Left lung (tissue), 10 donors: Measurements from ENCODE around the gene HPS4. TPM values are rescaled to one million over a fixed set of nuclear protein-coding genes. Genes with fewer than 3 reads are reported as not detected.

Experiments
- ATAC-seq: fragments of 200-7000 bp; cut with Tn5 transposase; one replicate; pipeline ENCODE4 v1.9.1; 2020; ENCODE audit warnings: moderate library complexity
- DNase-seq, 4 donors: peaks; one replicate each; pipeline ENCODE4 v3.0.0-alpha.2; 2013 to 2020
- H3K27ac ChIP-seq, 2 donors: fragments of 200-600 bp; sonication (generic) in 1 of 2; one replicate each; pipeline versions ENCODE4 v1.5.0 to v1.8.0; 2020 to 2021
- H3K27me3 ChIP-seq, 2 donors: fragments of 200-600 bp; sonication (generic) in 1 of 2; one replicate each; pipeline versions ENCODE4 v1.5.0 to v1.8.0; 2020 to 2021
- H3K36me3 ChIP-seq, 2 donors: fragments of 200-600 bp; sonication (generic) in 1 of 2; one replicate each; pipeline versions ENCODE4 v1.5.0 to v1.8.0; 2020 to 2021
- H3K4me1 ChIP-seq, 2 donors: fragments of 200-600 bp; one replicate each; pipeline ENCODE4 v1.8.0; 2021
- H3K4me3 ChIP-seq, 2 donors: fragments of 200-600 bp; sonication (generic) in 1 of 2; one replicate each; pipeline versions ENCODE4 v1.5.0 to v1.8.0; 2020 to 2021; ENCODE audit warnings: mild to moderate bottlenecking in 1 of 2
- H3K9me3 ChIP-seq, 2 donors: fragments of 200-600 bp; sonication (generic) in 1 of 2; one replicate each; pipeline versions ENCODE4 v1.5.0 to v1.8.0; 2020 to 2021
- intact Hi-C, 2 donors: fragments of 100-400 bp; cut with DNase I; formaldehyde crosslinking; loops; one replicate each; pipeline versions ENCODE4 v1.11.2 to v1.14.2; 2022
- polyA plus RNA-seq, 6 donors: library from polyadenylated mRNA; unstranded; fragments of 120-200 nt; gene quantifications; one replicate each; pipeline ENCODE4 v1.2.1, GENCODE V29; 2013; ENCODE audit not compliant: insufficient read length in 6 of 6
- total RNA-seq, 2 donors: library from RNA; stranded (reverse); fragmentation: NEBNext Ultra II Directional; extraction: Animal tissue kit (Norgen Biotek cat#: 25700); gene quantifications; one replicate each; pipeline ENCODE4 v1.2.1, GENCODE V29; 2021
- TF ChIP-seq, protein P1 (sequence below), 2 donors: fragments of 200-600 bp; sonication (generic) in 1 of 2; IDR thresholded peaks; one replicate each; pipeline versions ENCODE4 v1.5.0 to v1.8.0; 2021; ENCODE audit warnings: antibody characterized with exemption in 2 of 2
- donor health status: DM: no; HTN: yes; CAD: no.
- donor health status: DM: no; HTN: no; CAD: no.

Gene HPS4
- total and polyA plus RNA-seq, 8 donors: 25.4 to 40.7 (median 34.4) TPM

DNA sequence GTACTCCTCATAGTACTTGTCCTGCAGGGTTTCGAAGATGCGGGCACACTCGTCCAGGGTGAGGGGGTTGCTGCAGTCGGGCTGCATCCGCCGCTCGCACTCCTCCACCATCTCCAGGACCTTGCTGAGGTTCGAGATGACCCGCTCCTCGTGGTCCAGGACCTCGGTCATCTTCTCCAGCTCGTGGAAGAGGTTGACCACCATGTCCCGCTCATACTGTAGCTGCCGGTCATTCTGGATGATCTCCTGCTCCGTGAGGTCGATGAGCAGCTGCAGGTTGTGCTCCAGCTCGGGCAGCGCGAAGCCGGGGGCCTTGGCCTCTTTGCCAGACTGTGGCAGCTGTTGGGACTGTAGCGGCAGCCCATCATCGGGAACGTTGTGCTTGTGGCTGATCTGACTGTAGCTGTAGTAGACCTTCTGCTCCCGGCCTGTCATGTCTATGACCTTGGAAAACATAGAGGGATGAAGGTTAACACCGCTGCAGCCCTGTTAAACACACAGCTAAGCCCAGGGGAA is 15.7 kb upstream of the HPS4 start:
- Histone ChIP-seq H3K27me3 (no peaks in the 10 kb centered on the region), H3K4me3 (no peak overlapping the region), H3K27ac (no peak overlapping the region), H3K9me3 (no peaks in the 10 kb centered on the region), H3K4me1 (peaks cover 4 to 17% of the 10 kb centered on the region in 2 donors), H3K36me3 (peaks cover 0 to 100% of the 10 kb centered on the region in 2 donors)
- DNase-seq: no peak
- ATAC-seq: no peak
- intact Hi-C loops: no loop called here
- TF ChIP-seq, protein P1, sequence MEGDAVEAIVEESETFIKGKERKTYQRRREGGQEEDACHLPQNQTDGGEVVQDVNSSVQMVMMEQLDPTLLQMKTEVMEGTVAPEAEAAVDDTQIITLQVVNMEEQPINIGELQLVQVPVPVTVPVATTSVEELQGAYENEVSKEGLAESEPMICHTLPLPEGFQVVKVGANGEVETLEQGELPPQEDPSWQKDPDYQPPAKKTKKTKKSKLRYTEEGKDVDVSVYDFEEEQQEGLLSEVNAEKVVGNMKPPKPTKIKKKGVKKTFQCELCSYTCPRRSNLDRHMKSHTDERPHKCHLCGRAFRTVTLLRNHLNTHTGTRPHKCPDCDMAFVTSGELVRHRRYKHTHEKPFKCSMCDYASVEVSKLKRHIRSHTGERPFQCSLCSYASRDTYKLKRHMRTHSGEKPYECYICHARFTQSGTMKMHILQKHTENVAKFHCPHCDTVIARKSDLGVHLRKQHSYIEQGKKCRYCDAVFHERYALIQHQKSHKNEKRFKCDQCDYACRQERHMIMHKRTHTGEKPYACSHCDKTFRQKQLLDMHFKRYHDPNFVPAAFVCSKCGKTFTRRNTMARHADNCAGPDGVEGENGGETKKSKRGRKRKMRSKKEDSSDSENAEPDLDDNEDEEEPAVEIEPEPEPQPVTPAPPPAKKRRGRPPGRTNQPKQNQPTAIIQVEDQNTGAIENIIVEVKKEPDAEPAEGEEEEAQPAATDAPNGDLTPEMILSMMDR (IDR thresholded peaks at IDR 0.05): no peak

DNA sequence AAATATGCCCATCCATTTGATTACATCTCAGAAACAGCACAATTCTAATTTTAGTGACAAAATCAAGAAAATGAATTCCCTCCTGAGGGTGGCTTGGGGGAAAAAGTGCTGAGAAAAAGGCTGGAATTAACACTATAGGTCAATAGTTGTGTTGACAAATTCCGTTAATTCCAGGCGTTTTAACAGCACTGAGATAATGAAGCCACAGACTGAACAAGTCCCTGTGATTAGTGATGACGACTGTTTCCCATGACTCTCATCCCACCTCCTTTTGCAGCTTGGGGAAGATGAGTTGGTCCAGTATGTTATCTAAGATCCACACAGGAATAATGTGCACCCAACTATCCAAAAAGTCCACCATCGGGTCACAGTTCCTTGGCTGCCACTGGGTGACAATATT is 12.9 kb upstream of the HPS4 start:
- ATAC-seq (no peak), DNase-seq (no peak)
- peaks cover 0 to 100% of the 10 kb centered on the region in 2 donors for H3K36me3 ChIP-seq
- no peak overlapping the region for H3K27ac ChIP-seq
- TF ChIP-seq, protein P1 (IDR thresholded peaks at IDR 0.05): no peak
- no peaks in the 10 kb centered on the region for H3K9me3 ChIP-seq
- no peaks in the 10 kb centered on the region for H3K4me1 ChIP-seq
- H3K27me3 ChIP-seq: no peaks in the 10 kb centered on the region
- intact Hi-C loops: no loop called here
- no peak overlapping the region for H3K4me3 ChIP-seq

DNA sequence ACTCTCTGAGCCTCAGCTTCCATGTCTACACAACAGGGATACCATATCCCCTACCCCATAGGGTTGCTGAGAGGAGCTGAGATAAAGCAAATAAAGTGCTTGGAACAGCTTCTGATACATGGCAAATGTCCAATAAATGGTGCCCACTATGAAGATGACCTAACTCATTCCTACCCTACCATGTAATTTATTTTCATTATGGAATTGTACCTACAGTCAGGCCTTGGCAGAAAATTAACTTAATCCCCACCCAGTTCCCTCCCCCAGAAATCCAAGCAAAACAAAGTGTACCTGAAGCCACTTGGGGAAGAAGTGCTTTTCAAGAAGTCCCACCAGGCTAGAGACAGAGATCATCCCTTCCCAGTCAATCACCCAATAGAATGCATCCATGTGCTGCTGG is 10.9 kb upstream of the HPS4 start:
- ATAC-seq (no peak), DNase-seq (no peak)
- H3K9me3 ChIP-seq: no peaks in the 10 kb centered on the region
- no peaks in the 10 kb centered on the region for H3K27me3 ChIP-seq
- no peak overlapping the region for H3K4me3 ChIP-seq
- intact Hi-C loops: no loop called here
- H3K27ac ChIP-seq: no peak overlapping the region
- TF ChIP-seq, protein P1 (IDR thresholded peaks at IDR 0.05): no peak
- H3K36me3 ChIP-seq: peaks cover 0 to 100% of the 10 kb centered on the region in 2 donors
- H3K4me1 ChIP-seq: no peaks in the 10 kb centered on the region

DNA sequence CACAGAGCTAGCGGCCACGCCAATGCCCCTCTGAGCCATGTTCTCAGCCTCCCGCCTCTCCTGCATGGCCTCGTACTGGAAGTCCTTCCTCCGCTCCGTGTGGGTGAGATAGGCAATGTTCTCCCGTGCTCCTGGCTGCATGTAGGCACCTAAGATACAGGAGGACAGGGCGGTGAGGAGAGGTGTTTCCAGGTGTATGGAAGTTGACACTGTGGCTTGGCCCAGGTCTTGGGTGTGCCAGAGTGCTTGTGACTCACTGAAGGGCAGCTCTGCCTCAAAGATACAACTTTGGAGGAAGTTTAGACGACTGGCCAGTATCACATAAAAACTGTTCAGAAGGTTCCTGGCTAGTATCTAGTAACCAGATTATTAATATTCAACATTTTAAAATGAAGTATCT is 8.6 kb upstream of the HPS4 start:
- ATAC-seq: no peak
- Histone ChIP-seq H3K4me3 (no peak overlapping the region), H3K36me3 (peaks cover 0 to 100% of the 10 kb centered on the region in 2 donors), H3K9me3 (no peaks in the 10 kb centered on the region), H3K4me1 (no peaks in the 10 kb centered on the region), H3K27me3 (no peaks in the 10 kb centered on the region), H3K27ac (no peak overlapping the region)
- intact Hi-C loops: no loop called here
- DNase-seq: no peak
- TF ChIP-seq, protein P1 (IDR thresholded peaks at IDR 0.05): no peak

DNA sequence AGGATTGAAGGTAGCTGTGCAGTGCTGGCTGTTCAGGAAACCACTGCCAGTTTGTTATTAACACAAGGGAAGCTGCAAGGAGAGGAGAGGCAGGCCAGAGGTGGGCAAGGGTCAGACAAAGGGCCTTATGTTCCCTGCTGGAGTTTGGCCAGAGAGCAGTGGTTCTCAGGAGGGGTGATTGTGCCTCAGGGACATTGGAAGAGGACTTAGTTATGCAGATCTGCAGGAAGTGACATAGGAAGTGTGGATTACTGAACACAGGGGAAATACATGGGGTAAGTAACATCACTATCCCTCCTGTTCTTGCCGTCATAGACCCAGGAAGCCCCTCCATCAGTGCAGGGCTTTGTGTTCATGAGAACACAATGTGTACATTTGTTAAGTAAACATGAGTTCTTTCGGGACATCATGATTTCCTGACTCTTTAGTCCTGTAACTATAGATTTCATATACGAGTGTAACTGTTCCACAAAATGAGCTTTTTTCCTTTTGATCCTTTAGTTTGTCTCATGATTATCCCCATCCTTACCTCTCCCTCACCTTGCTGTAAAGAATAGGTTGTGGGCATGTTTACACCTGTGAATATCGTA is 6.0 kb upstream of the HPS4 start:
- intact Hi-C loops: no loop called here
- Histone ChIP-seq H3K4me1 (peaks cover 1 to 18% of the 10 kb centered on the region in 2 donors), H3K9me3 (no peaks in the 10 kb centered on the region), H3K36me3 (peaks cover 0 to 80% of the 10 kb centered on the region in 2 donors), H3K4me3 (no peak overlapping the region), H3K27me3 (no peaks in the 10 kb centered on the region), H3K27ac (no peak overlapping the region)
- ATAC-seq (no peak), DNase-seq (no peak)
- TF ChIP-seq, protein P1 (IDR thresholded peaks at IDR 0.05): no peak
